Forelimb muscle (tissue), 1 donor: ENCODE results near the gene SP110. TPM values are rescaled to one million over a fixed set of nuclear protein-coding genes. Genes with fewer than 3 reads are reported as not detected.
"Not testable (repeated sequence)": the region's sequence is repeated elsewhere in the genome, so short reads cannot be mapped to it uniquely, and the experiment has no call there.

Experiments used
- DNase-seq: peaks from one replicate; pipeline ENCODE4 v3.0.0-alpha.2; 2013; ENCODE audit warnings: low read depth
- polyA plus RNA-seq: library from polyadenylated mRNA; unstranded; fragments of 120-200 nt; gene quantifications from one replicate; pipeline ENCODE4 v1.2.1, GENCODE V29; 2013; ENCODE audit not compliant: insufficient read length

SP110 gene
- polyA plus RNA-seq, 1 donor = 11.9 TPM

GRCh38 chr2:230224458-230224857, 4.7 kb upstream of the SP110 start:
- no peak for DNase-seq

- not testable (repeated sequence) for DNase-seq
Measured at GRCh38 chr2:230222829-230223228, 3.0 kb upstream of the SP110 start.

DNA sequence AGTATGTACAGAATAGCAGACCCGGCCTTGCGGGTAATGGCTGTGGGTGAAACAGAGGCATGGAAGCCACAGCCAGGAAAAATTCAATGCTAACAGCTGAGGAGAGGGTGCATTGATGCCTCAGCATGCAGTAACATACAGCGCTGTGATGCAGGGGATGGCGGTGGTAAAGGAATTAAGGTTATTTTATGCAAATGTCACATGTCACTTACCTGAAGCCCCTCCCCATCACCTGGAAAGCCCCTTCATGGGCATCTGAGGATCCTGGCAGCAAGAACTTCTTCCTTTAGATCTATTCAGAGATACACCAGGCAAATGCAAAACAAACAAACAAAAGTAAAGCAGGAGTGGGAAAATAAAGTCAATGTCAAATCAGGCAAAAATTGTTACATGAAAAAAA, 1.7 kb upstream of the SP110 start:
- DNase-seq = no peak

DNA sequence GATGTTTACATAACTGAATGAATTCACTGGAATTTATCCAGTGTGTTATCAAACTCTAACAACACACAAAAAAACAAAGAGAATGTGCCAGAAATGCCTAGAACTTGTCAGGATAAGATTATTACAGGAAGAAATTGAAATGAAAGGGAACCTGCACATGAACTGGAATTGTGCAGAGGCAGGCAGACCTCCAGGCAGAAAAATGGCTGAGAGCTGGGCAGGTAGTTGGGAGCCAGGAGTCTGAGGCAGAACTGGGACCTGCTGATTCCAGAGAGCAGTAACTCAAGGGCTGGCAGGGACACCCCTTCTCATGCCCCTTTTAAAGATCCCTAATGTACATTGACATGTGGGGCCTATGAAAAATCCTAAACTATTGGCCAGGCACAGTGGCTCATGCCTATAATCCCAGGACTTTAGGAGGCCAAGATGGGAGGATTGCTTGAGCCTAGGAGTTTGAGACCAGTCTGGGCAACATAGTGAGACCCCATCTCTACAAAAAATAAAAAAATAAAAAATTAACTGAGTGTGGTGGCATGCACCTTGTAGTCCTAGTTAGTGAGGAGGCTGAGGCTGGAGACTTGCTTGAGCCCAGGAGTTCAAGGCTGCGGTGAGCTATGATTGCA, 674 bp upstream of the SP110 start:
- no peak for DNase-seq

DNA sequence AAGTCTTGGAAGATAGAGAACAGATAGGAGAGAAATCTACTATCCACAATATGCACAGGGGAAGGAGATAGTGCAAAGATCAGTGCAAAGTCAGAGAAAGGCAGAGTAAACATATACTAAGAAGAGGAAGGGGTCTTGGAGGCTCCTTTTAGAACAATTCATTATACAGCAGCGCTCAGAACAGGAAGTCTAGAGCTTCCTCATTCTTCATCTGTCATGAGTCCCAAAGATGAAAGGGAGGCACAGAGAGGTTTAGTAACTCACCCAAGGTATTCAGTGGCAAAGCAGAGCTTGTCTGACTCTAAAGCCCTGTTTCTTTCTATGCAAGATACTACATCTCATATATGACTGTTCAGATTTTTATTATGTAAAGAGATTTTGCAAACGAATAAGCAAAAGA, 1.4 kb downstream of the SP110 start:
- no peak for DNase-seq

- no peak for DNase-seq
Measured at GRCh38 chr2:230217424-230217823, 2.4 kb downstream of the SP110 start.

GRCh38 chr2:230216489-230216888, 3.3 kb downstream of the SP110 start:
- DNase-seq = no peak

GRCh38 chr2:230209422-230210051, 10.2 kb downstream of the SP110 start:
- DNase-seq = no peak

- no peak for DNase-seq
Measured at GRCh38 chr2:230208576-230208975, 11.2 kb downstream of the SP110 start.

DNA sequence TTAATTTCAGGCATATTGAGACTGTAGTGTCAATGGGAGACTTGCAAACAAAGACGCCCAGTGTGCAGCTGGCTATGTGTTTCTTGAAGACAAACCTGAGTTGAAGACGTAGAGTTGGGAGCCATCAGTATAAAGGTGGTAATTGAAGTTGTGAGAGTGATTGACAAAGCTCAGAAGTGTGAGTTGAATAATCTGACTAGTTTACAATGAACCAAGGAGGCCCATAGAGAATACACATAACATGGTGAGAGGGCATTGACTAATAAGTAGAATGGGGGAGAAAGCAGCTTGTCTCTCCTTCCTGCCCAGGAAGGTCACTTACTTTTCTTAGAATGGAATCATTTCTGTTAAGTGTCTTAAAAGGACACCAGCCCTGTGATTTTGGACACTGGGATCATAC, 14.1 kb downstream of the SP110 start:
- no peak for DNase-seq

GRCh38 chr2:230205034-230205433, 14.8 kb downstream of the SP110 start:
- DNase-seq = no peak

DNA sequence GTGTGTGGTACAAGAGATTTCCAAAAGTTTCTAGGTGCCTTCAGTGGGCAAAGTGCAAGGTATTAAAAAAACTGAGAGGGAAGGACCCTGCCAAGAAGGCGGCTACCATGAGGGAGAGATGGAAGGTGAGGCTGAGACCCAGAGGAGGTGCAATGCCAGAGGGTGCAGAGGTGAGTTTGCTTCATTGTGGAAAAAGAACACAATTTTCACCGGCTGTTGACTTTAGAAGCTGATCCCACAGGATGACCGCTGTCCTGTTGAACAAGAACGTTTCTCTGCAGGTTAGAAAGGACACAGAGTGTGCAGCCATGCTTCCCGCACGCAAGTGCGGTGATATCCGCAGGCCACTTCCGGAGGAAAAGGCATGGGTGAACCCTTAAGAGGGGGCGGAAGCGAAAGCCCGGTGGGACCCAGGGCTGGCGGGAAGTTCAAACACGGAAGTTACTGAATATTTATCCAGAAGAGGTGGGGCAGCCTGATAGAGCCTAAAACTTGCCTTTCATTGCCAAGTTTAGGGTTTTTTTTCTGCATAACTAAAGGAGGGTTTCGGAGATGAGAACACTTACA, 16.6 kb downstream of the SP110 start:
- no peak for DNase-seq

DNA sequence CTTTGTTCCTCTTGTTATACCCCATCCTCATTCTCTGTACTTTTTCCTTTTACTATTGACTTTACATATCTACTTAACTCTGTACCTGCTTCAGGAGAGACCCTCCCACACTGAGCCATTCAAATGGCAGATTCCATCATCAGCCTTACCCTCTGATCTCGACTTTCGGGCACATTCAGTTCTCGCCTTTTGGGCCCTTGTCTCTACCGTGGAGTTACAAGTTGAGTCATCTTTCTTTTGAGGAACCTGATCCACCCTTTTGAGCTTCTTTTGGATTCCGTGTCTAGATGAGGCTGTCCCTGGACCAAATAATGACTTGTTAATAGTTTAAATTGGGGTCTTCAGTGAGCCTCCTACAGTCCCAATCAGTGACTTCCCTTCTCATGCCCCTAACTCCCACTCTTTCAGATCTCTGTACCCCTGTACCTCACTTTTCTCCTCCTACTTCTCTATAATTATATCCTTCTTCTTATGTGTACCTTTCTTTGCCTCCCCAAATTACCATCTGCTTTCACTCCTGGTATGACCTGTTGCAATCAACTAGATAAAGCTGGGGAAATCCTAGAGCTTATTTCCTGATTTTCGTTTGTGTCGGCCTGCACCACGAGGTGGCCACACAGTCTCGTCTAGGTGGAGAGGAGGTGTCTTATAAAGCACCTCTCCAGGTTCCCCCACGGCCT, 17.2 kb downstream of the SP110 start:
- no peak for DNase-seq

DNA sequence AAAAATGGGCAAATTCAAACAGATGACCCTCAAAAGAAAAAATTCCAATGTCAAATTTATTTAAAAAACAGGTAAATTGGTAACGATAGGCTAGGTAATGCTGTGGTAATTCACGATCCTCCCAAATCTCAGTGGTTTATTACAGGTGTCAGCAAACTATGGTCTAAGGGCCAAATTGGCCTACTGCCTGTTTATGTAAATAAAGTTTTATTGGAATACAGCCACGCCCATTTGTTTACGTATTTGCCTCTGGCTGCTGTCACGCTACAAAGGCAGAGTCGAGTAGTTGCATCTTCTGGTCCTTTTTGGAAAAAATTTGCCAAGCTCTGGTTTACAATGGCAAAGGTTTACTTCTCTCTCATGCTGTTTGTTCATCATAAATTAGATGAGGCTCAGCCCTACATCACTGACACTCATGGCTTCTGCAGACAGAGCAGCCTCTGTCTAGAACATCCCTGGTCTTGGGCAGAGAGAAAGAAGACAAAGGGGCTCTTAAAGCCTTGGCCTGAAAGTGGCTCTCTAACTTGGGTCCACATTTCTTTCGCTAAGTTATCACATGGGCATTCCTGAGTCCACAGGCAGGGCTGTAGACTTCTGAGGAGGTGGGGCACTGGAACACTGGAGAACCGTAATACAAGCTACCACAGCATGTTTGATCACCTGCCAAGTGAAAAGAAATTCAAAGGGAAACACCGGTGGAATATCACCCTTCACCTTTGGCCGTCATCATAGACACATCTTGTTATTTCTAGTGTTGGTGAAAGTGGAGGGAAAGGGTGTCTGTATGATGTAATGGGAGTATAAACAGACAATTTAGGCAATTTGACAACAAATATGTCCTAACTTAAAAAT, 34.8 kb downstream of the SP110 start:
- DNase-seq = no peak

GRCh38 chr2:230181195-230181594, 38.6 kb downstream of the SP110 start:
- no peak for DNase-seq

GRCh38 chr2:230179907-230180306, 39.9 kb downstream of the SP110 start:
- DNase-seq = no peak

DNA sequence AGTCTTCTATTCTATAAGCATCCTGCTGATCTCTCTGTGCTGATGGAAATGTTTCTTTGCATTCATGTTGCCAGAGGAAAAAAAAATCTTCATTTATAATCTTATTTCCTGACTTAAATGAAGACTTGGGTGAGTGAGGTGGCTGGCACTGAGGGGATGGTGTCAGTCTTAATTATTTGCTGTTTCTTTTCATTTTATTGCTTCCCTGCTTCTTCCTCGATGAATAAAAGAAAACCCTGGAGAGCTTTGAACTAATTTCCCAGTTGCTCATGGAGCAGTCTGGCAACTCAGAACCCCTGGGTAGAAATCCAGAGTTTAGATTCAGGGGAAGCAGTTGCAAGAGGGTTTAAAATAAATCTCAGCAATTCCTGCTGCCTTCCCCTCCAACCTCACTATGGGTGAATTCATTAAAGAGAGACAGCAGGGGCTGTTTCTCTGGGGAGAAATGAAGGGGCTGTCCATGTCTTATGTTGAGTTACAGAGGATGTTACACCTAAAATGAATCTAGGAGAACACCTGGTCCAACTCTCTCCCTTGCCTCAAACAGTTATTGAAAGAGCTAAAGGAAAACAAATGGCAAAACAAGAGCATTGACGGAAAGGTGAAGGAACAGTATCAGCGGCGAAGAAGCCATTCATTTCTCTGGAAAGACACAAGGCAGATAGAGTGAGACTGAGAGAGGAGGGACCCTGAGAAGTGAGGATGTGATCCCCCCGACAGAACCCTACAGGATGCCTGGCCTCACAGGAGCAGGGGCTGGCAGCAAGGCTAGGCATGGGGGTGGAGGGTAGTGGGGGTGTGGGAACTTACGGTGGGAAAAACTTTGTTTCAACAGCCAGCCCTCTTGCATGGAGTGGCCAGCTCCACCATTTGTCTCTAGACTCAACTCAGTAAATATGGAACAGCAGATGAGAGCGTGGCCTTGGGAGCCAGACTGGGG, 41.0 kb downstream of the SP110 start:
- no peak for DNase-seq

DNA sequence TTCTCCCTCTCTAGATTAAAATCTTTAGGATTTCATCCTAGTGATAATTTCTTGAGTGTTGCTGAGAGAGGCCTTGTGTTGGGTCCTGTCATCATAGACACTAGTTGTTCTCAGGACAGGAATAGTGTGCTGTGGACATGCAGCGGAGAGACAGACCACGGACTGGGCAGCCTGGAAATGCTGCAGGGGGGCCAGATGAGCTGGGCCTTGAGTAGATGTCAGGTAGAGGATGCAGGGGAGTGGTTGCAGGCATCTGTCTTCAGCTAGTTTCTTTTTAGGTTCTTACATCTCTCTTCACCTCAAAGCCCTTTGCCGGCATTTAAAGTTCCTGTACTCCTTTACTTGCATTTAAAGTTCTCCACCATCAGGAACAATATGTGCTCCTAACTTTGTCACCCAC, 42.8 kb downstream of the SP110 start:
- no peak for DNase-seq

DNA sequence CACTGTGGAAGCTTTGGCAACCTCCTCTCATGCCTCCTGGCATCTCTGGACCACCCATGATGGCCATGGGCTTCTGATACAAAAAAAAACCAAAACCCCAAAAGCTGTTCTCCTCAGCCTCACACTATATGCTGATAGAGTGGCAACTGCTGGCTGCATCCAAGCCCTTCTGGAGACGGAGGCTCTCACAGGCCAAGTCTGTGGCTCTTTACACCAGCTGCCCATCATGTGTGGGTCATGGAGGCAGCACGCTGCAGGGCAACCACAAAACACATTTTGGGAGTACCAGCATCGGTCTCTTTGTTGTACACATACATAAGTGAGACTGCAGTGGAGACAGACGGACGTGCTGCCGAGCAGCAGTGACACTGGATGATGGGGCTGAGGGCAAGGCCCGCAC, 45.3 kb downstream of the SP110 start:
- no peak for DNase-seq

DNA sequence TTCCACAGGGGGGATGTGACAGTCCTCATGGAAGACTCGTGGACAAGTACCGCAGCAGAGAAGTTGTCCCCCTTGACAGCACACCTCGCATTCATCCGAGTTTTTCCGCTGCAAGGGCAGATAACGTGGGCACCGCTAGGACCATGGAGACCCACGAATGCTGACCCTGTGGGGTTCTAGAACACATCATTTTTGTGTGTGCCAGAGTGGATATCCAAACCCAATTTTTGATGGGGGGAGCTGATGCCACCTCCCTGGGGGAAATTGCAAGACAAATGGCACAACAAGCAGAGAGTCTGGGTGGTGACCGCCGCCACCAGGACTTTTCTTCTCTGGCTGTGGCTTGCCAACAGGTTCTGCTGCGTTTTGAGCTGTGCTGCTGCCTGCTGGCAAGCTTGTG, 46.9 kb downstream of the SP110 start:
- DNase-seq = no peak

DNA sequence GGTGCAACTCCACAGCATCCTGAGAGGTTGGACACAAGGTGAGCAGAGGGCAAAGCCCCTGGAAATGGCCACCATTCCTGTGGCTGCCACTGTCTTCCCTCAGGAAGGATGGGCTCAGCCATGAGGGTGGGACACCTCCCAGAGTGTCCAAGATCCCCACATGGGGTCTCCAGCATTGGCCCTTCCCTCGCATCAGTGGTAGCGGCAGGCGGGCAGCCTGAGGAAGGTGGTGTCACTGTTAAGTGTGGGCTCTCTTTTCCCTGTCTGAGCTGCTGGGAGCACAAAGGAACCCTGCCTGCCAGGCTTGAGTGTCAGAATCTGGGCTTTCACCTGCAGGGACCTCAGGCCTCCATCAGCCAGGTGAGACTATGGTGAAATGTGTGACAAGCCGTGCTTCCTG, 47.6 kb downstream of the SP110 start:
- DNase-seq = no peak
